SKM-1 treated with dmso at 0.1 percent for 144 hours (cell line): ENCODE measurements around the gene GABPA.

ENCODE experiments used
- DNase-seq: peaks from one replicate; lab custom pipeline; 2025; ENCODE audit not compliant: unreplicated experiment; lab: John Stamatoyannopoulos, UW

Gene GABPA

DNA sequence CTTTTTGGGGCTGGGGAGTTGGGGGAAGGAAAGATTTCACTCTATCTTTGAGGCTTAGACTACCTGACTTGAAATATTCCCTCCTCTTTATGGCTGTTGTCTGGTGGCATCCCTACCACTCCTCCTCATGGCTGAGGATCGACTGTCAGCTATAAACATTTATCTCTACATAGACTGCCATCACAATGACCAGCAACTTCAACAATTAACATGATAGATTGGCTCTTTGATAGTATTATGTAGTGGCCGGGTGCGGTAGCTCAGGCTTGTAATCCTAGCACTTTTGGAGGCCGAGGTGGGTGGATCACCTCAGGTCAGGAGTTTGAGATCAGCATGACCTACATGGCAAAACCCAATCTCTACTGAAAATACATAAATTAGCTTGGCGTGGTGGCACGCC lies 72.4 kb downstream of the GABPA start:
- no peak for DNase-seq

DNA sequence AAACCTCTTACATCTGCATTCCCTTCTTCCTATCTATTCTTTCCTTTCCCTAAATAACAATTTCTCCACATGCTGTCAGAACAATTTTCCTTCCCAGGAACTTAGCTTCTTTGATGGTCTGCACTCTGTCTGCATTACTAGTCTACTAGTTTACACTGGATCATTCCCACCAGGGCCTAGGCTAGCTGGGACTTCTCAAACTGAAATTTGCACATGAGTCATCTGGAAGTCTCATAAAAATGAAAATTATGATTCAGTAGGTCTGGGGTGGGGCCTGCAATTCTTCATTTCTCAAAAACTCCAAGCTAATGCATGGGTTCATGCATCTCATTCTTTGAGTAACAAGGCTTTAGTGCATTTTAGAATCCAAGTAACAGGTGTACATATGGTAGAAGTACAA lies 74.2 kb downstream of the GABPA start:
- DNase-seq: no peak

DNA sequence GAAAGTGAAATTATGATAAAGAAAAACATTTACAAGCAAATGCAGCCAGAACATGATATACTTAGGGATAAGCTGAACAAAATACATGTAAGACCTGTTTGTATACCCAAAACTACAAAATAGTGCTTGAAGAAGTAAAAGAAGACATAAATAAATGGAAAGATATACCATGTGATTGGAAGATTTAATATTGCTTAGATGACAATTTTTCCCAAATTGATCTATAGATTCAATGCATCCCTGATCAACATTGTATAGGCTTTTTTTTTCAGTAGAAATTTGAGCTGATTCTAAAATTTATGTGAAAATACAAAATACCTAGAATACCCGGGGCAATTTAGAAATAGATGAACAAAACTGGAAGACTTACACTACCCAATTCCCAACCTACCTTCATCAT lies 76.4 kb downstream of the GABPA start:
- DNase-seq: no peak

DNA sequence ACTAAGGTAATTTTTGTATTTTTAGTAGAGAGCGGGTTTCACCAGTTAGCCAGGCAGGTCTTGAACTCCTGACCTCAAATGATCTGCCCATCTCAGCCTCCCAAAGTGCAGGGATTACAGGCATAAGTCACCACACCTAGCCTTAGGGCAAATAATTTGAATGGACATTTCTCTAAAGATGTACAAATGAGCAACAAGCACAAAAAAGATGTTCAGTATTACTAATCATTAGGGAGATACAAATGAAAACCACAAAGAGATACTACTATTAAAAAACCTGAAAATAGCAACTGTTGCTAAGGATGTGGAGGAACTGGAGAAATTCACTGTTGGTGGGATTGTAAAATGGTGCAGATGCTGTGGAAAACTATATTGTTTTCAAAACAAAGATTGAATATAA lies 79.1 kb downstream of the GABPA start:
- no peak for DNase-seq

DNA sequence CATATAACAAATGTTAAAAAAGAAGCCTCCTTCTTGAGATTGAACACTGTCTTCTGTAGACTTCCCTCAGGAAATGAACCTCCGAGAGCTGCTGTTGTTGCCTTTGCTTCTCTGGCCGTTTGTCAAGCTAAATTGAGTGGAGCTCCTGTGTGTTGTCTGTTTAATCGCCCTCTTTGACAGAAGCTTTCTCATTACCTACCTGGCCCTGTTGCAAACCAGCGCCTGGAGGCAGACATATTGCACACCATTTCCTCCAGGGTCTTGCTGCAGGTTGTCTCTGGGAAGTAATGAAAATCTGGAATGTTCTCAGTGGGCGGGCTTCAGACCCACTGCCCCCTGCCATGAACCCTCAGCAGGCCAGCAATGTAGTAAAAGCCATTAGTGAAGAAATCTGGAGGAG lies 83.3 kb downstream of the GABPA start:
- no peak for DNase-seq

DNA sequence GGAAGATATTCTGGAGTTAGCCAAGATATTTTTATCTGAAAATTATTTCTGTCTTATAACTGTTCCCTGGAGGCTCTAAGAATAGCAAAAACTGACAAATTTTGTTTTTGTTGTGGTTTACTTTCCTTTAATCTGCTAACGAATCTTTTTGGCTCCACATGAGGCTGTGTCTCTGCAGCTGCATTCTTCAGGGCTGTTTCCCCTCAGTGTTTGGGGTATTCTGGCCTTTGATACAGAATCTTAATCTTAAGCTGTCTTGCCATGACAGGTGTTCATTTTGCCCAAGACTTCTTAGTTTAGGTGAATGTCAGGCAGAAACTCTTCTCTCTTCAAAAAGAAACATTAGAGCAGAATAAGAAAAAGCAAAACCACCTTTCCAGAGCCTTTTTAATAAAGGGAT lies 83.8 kb downstream of the GABPA start:
- DNase-seq: no peak
